NCI-H2107 treated with DMSO at 0.1 percent for 48 hours (cell line): ENCODE measurements around the gene GAL3ST1.

Experiments used
- DNase-seq: peaks from one replicate; lab custom pipeline; 2025; ENCODE audit not compliant: unreplicated experiment; lab: John Stamatoyannopoulos, UW

Gene GAL3ST1

DNA sequence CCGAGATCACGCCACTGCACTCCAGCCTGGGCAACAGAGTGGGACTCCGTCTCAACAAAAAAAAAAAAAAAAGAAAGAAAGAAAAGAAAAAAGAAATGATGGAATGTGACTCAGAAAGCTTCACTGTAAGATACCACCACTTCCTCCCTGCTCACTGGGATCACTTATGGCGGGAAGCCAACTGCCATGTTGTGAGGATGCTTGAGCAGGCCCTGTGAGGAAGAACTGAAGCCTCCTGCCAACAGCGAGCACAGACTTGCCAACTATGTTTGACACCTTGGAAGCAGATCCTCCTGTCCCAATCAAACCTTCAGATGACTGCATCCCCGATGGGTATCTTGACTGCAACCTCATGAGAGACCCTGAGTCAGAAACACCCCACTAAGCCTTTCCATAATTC lies 36.2 kb downstream of the GAL3ST1 start:
- DNase-seq = no peak

DNA sequence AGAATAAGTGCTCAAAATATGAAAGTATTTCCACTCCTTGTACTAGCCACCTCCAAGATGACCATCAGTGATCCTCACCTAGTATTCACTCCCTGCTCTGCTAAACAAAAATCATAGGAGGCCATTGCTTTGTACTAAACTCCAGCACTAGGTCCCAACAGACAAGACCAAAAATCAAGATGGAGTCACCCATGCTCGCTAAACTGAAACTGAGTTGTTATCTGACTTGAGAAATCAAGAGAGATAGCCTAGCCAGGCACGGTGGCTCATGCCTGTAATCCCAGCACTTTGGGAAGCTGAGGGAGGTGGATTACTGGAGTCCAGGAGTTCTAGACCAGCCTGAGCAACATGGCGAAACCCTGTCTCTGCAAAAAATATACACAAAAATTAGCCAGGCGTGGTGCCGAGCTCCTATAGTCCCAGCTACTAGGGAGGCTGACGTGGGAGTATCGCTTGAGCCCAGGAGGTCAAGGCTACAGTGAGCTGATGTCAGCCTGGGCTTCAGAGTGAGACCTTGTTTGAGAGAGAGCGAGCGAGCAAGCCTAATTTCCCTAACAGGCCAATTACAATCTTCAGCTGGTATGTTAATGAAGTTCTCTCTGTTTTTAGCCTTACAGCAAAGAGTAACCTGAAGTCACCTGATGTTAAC lies 37.3 kb downstream of the GAL3ST1 start:
- no peak for DNase-seq

GRCh38 chr22:30535182-30535581 lies 39.3 kb downstream of the GAL3ST1 start:
- no peak for DNase-seq

DNA sequence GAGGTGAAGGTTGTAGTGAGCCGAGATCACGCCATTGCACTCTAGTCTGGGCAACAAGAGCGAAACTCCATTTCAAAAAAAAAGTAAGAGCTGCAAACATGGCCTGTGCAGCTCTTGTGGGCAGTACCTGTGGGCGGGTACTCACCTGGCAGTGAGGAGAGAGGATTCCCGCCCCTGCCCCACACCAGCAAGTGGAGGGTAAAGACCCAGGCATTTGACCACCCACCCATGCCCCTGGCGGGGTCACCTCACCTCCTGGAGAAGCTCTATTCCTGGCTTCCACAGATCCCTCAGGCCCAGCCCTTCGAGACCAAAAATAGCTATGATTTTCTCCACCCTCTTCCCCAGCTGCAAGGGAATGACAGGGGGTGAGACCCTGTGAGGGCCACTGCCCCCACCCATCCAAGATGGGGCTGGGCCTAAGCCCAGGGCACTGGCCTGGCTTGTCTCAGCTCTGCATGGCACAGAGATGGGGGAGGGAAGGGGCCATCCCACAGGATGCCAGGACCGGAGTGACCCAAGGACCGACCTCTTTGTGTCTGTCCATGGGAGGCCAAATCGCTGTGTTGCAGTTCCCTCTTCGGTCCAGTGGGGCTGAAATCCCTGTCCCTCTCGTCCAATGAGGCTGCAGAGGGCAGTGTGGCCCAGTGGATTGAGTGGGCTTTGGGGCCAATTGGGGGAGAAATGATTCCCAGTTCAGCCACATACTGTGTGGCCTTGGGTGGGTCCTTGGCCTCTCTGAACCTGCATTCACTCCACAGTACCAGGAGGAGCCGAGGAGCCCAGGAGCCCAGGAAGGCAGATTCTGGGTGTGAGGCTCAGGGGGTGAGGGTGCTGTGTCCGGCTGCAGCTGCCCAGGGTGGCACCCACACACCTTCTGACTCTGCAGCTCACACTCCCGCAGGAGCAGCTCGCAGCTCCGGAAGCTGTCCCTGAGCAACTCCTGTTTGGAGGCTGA lies 42.5 kb downstream of the GAL3ST1 start:
- DNase-seq = no peak

- no peak for DNase-seq
Observed at GRCh38 chr22:30526656-30527055, 47.8 kb downstream of the GAL3ST1 start.

GRCh38 chr22:30523646-30524489 lies 50.6 kb downstream of the GAL3ST1 start:
- DNase-seq = no peak

- no peak for DNase-seq
Observed at GRCh38 chr22:30521368-30522156, 52.9 kb downstream of the GAL3ST1 start.

DNA sequence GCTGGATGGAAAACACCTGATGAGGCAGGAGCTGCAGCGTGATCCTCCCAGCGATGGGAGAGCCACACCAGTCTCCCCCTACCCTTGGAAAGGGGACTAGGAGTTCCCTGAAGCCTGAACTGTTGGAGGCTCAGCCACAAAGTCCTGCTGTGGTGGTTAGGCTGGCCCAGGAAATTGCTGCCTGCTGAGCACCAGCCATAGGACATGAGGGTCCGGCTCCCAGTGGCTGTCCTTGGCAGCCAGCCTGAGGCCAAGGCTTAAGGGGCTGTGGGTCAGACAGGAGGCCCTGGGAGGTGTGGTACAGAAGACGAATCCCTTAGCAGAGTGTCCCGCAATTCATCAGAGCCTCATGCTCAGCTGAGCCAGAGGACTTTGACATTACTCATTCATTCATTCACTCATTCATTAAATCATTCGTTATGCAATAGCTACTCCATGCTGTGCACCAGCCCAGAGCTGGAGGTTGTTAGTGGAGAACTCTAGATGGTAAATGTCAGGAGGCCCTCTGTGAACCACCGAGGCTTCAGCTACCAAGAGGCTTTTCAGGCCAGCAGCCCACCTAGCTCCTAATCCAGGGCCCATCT lies 54.5 kb downstream of the GAL3ST1 start:
- no peak for DNase-seq

DNA sequence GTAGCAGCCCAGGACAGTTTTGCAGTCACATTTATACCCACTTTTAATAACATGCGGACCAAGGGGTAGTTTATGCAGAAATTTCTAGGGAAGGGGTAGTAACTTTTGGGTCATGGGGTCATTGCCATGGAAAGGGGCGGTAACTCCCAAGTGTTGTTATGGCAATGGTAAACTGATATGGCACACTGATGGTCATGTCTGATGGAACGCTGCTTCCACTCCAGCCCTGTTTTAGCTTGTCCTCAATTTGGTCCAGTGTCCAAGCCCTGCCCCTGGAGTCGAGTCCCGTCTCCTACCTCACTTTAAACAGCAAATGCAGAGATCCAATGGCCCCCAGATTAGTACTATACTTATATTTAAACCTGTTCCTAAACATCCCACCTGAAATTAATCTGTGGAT lies 57.7 kb downstream of the GAL3ST1 start:
- DNase-seq = no peak

DNA sequence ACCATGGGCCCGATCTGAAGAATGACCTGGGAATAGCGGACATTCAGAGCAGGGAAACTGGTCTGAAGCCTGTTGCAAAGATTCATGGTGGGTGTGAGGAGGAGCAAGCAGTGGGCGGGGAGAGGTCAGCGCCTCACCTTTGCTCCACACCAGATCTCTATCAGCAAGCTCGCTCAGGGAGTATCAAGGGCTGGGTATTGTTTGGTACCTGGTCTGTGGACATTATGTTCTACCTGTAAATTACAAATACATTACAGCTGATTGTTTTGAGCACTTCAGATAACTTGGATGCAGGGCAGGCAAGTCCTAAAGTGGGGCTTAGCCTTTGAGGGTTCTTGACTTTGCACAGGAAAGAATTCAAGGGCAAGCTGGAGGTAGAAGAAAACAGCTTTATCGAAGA lies 58.2 kb downstream of the GAL3ST1 start:
- DNase-seq = no peak

GRCh38 chr22:30514252-30514651 lies 60.2 kb downstream of the GAL3ST1 start:
- DNase-seq = no peak

DNA sequence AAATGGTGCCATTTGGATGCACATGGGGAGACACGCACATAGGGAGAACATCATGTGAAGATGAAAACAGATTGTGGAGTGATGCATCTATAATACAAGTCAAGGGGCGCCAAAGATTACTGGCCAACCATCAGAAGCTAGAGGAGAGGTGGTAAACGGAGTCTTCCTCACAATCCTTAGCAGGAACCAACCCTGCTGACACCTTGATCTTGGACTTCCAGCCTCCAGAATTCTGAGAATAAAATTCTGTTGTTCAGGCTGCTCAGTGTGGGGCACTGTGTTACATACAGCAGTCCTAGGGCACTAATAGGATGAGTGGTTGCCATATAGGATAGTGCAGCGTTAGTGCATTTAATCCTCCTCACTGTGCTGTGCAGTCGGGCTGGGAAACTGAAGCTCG lies 61.0 kb downstream of the GAL3ST1 start:
- no peak for DNase-seq

DNA sequence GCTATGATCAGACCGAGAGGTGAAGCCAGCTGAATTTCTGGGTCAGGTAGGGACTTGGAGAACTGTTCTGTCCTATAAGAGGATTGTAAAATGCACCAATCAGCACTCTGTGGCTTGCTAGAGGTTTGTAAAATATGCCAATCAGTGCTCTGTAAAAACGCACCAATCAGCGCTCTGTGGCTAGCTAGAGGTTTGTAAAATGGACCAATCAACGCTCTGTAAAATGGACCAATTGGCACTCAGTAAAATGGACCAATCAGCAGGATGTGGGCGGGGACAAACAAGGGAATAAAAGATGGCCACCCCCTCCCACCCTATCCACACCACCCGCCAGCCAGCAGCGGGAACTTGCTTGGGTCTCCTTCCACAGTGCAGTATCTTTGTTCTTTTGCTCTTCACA lies 62.6 kb downstream of the GAL3ST1 start:
- no peak for DNase-seq

DNA sequence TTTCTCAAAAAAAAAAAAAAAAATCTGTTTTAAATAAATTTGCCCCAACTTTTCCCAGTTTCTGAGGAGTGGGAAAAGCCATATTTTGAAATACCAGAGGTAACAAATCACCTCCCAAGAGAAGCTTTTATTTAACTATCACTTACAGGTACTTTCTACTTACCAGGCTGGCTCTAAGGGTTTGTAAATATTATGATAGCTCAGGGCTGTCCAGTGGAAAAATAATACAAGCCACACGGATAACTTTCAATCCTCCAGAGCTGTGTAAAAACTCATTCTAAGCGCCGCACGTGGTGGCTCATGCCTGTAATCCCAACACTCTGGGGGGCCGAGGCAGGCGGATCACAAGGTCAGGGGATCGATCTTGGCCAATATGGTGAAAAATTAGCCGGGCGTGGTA lies 63.4 kb downstream of the GAL3ST1 start:
- DNase-seq = no peak

GRCh38 chr22:30508216-30508615 lies 66.2 kb downstream of the GAL3ST1 start:
- DNase-seq = no peak

- no peak for DNase-seq
Observed at GRCh38 chr22:30507670-30508069, 66.8 kb downstream of the GAL3ST1 start.

DNA sequence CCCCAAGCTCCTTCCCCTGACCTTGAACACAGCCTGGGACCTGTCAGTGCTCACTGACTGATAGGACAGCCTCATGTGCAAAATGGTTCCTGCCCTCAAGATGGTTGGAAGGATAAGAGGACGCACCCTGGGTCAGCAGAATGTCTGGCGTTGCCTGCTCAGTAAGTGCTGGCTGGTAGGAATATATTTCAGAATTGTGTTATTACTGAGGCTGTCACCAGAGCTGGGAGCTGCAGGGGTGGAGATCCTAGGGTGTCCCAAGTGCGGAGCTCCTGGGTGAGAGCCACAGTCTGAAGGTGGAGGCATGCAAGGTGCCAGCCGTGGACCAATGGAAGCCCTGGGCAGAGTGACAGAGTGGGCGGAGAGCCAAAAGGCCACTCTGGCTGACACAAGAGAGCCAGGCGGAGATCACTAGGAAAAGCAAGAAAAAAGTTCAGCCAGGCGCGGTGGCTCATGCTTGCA lies 67.9 kb downstream of the GAL3ST1 start:
- DNase-seq = no peak
